Activated T-helper 1 cell treated with anti-CD3 and anti-CD28 coated beads, Interleukin-12 subunit alpha, Interleukin-12 subunit beta, Interleukin-2, Interleukin-4 antibody, amounts not matched to agents 30 ng/mL and 10 ng/mL and 1 ng/mL, durations not matched to agents 14 hours and 24 hours and 36 hours (primary cell): ENCODE results near the gene ALKAL2. TPM values are rescaled to one million over a fixed set of nuclear protein-coding genes. Genes with fewer than 3 reads are reported as not detected.
A peak's percentile ranks its signal among the peaks of the same experiment; 100 is the strongest.

ENCODE experiments used
- DNase-seq: peaks from one replicate; pipeline ENCODE4 v3.0.0; 2021; ENCODE audit warnings: low spot score
- H3K27ac Mint-ChIP-seq: one replicate; pipeline ENCODE4 v1.8.0; 2021; ENCODE audit warnings: mild to moderate bottlenecking, mixed read lengths
- H3K27me3 Mint-ChIP-seq: one replicate; pipeline ENCODE4 v1.8.0; 2022; ENCODE audit warnings: mild to moderate bottlenecking, moderate library complexity, mixed read lengths; ENCODE audit not compliant: insufficient read depth
- H3K36me3 Mint-ChIP-seq: one replicate; pipeline ENCODE4 v1.8.0; 2021; ENCODE audit warnings: low read depth, mixed read lengths
- H3K4me1 Mint-ChIP-seq: one replicate; pipeline ENCODE4 v1.8.0; 2021; ENCODE audit warnings: low read depth, mixed read lengths
- H3K4me3 Mint-ChIP-seq: one replicate; pipeline ENCODE4 v1.8.0; 2021; ENCODE audit warnings: mild to moderate bottlenecking, moderate library complexity, mixed read lengths
- H3K9me3 Mint-ChIP-seq: one replicate; pipeline ENCODE4 v1.8.0; 2021; ENCODE audit warnings: mixed read lengths
- intact Hi-C: fragments of 100-400 bp; cut with micrococcal nuclease; formaldehyde crosslinking; loops from one replicate; pipeline ENCODE4 v1.15.1; 2024
- total RNA-seq: library from RNA; stranded (reverse); gene quantifications from 2 replicates; pipeline ENCODE4 v1.2.3, GENCODE V29; 2022

Gene ALKAL2
- total RNA-seq, 1 donor from 2014 or later, result 0.18 TPM

DNA sequence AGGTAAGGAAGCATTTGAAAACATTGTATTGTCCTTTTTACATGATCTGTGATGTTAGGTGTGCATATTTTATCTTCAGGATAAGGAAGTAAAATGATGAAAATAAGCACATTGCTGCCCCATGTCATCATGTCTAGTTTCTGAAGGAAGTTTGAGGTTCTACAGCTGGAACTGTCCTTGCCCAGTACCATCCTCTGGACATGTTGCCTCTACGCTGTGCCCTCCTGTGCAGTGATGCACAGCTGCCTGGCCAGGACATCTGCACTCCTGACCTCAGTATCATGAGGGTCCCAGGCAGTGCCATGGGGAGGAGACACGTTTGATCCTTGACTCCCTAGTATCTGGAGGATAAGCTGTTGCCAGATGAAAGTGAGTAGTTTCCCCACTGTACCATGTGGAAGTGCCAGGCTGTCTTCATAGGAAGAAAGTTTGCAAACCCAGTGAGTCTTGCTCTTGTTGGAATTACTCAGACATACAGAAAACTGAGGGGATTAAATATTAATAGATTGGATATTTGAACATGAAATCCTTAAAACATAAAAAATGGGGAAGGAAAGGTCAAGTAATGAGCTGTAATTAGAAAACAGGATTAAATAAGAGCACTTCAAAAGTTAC lies 9.5 kb downstream of the ALKAL2 start:
- no peak overlapping the region for H3K27ac Mint-ChIP-seq
- H3K9me3 Mint-ChIP-seq, result no peaks in the 10 kb centered on the region
- intact Hi-C loops, result no loop called here
- H3K36me3 Mint-ChIP-seq, result peaks cover 44% of the 10 kb centered on the region
- no peak overlapping the region for H3K4me3 Mint-ChIP-seq
- no peaks in the 10 kb centered on the region for H3K4me1 Mint-ChIP-seq
- DNase-seq, result no peak
- no peaks in the 10 kb centered on the region for H3K27me3 Mint-ChIP-seq

GRCh38 chr2:275466-275865 lies 12.4 kb downstream of the ALKAL2 start:
- Mint-ChIP-seq H3K4me3 (no peak overlapping the region), H3K9me3 (no peaks in the 10 kb centered on the region), H3K27me3 (no peaks in the 10 kb centered on the region), H3K36me3 (peaks cover 42% of the 10 kb centered on the region), H3K27ac (no peak overlapping the region), H3K4me1 (peaks cover 10% of the 10 kb centered on the region)
- intact Hi-C loops, result no loop called here
- DNase-seq, result no peak

DNA sequence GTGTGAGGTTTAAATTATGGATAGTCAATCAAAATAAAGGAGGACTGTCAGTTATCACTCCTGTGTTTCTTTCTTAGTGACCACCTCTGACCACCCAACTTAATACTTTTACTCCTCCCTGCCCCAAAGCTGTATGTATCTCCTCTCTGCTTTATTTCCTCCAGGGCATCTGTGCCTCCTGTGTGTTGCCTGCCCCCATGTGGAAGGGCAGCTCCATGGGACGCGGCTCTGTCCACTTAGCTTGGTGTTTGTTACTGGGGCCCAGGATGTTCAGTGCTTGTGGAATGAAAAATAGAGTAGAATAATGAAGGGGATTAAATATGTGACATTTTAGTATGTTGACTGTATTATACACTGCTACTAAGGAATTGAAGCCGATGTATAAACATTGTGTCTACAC lies 13.4 kb downstream of the ALKAL2 start:
- no peaks in the 10 kb centered on the region for H3K27me3 Mint-ChIP-seq
- no peaks in the 10 kb centered on the region for H3K9me3 Mint-ChIP-seq
- intact Hi-C loops, result no loop called here
- peaks cover 38% of the 10 kb centered on the region for H3K36me3 Mint-ChIP-seq
- H3K4me3 Mint-ChIP-seq, result no peak overlapping the region
- H3K4me1 Mint-ChIP-seq, result peaks cover 16% of the 10 kb centered on the region
- DNase-seq, result no peak
- H3K27ac Mint-ChIP-seq, result no peak overlapping the region

GRCh38 chr2:273333-273732 lies 14.6 kb downstream of the ALKAL2 start:
- Mint-ChIP-seq H3K4me3 (no peak overlapping the region), H3K4me1 (peaks cover 24% of the 10 kb centered on the region), H3K36me3 (peaks cover 33% of the 10 kb centered on the region), H3K9me3 (no peaks in the 10 kb centered on the region), H3K27ac (no peak overlapping the region), H3K27me3 (no peaks in the 10 kb centered on the region)
- DNase-seq, result no peak
- intact Hi-C loops, result no loop called here

GRCh38 chr2:271917-272316 lies 16.0 kb downstream of the ALKAL2 start:
- no peak for DNase-seq
- intact Hi-C loops, result no loop called here
- no peaks in the 10 kb centered on the region for H3K9me3 Mint-ChIP-seq
- no peak overlapping the region for H3K27ac Mint-ChIP-seq
- peaks cover 31% of the 10 kb centered on the region for H3K36me3 Mint-ChIP-seq
- H3K4me3 Mint-ChIP-seq, result no peak overlapping the region
- peaks cover 37% of the 10 kb centered on the region for H3K4me1 Mint-ChIP-seq
- no peaks in the 10 kb centered on the region for H3K27me3 Mint-ChIP-seq

DNA sequence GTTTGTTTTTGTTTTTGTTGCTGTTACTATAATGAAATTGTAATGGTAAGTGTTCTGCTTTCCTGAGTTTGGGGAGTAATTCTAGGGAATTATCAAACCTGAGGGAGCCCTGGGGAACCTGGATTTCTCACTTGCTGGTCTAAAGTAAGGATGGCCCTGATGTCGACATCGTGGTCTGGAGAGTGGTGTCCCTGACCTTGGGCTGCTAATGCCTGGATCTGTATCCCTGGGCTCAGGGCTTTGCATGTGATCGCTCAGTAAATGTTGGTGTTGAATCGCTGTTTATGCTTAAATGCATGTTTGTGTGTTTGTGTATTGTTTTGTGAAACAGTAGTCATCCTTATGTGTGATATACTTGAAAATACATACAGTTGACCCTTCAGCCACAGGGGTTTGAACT lies 17.0 kb downstream of the ALKAL2 start:
- intact Hi-C loops, result no loop called here
- Mint-ChIP-seq H3K4me1 (peaks cover 47% of the 10 kb centered on the region), H3K27ac (no peak overlapping the region), H3K4me3 (no peak overlapping the region), H3K27me3 (no peaks in the 10 kb centered on the region), H3K9me3 (no peaks in the 10 kb centered on the region), H3K36me3 (peaks cover 25% of the 10 kb centered on the region)
- no peak for DNase-seq

DNA sequence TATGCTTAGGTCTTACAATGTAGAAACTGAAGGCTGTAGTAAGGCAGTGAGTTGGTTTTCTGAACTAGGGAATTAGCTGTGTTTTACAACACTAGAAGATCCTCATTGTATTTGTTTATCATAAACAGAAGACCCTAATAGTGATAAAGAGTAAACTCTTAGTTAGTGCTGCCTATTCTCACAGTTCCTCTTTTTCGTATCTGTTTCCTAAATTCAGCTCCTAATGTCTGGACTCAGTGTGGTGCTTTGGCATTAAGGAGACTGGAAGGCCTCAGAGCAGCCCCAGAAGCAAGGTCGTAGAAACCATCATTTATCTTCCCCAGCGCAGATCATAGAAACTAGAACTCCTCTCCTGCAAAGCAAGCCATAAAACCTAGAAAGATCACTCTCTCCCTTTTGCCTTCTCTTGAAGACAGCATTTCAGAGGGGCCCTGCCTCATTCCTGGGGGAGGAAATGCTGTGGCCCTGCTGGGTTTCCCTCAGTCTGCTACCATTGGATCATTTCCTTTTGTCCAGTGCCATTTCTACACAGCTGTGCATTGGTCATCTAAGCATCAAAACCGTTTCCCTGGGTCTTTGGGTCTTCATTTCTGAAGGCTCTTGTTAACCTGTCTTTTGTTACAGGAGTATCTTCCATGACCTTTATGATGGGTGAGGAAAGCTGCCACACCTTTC lies 18.4 kb downstream of the ALKAL2 start:
- Mint-ChIP-seq H3K36me3 (peaks cover 20% of the 10 kb centered on the region), H3K4me1 (peaks cover 59% of the 10 kb centered on the region), H3K4me3 (no peak overlapping the region), H3K27ac (no peak overlapping the region), H3K9me3 (no peaks in the 10 kb centered on the region), H3K27me3 (no peaks in the 10 kb centered on the region)
- no peak for DNase-seq
- intact Hi-C loops, result loop anchor here (5.0 kb wide), 1 partner anchor 163 kb away; no protein-coding TSS in a partner anchor

DNA sequence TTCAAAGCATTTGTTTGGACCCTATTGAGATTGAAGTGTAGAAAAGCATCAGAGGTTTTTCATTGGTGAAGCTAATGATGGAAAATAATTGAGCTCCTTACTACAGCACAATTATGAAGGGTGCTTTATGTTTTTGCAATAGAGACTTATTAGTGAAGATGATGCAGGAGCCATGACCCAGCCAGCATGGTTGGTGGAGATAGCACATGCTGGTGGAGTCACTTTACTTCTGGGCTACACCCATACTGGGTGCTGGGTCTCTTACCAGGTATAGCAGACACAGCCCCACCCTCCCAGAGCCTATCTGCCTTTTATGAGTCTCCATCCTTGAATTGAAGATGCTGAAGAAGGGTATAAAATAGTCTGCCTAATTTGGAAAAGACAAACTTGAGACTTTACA lies 19.6 kb downstream of the ALKAL2 start:
- no peak for DNase-seq
- Mint-ChIP-seq H3K27me3 (no peaks in the 10 kb centered on the region), H3K27ac (no peak overlapping the region), H3K4me3 (no peak overlapping the region), H3K9me3 (no peaks in the 10 kb centered on the region), H3K36me3 (peaks cover 19% of the 10 kb centered on the region), H3K4me1 (peaks cover 59% of the 10 kb centered on the region)
- intact Hi-C loops, result loop anchor here (5.0 kb wide), 1 partner anchor 164 kb away; no protein-coding TSS in a partner anchor

- Mint-ChIP-seq H3K4me3 (peak within 1 kb of the TSS; percentile 94), H3K9me3 (no peaks in the 10 kb centered on the region), H3K27me3 (no peaks in the 10 kb centered on the region), H3K27ac (peak within 1 kb of the TSS; percentile 94), H3K4me1 (peaks cover 46% of the 10 kb centered on the region), H3K36me3 (peaks cover 16% of the 10 kb centered on the region)
- intact Hi-C loops, result loop anchor here (1.0 to 5.0 kb wide), 5 partner anchors 18 to 413 kb away; partner anchors contain the start of gene TMEM18
- DNase-seq, result peak; percentile 94
Observed at GRCh38 chr2:264493-265468, 23.1 kb downstream of the ALKAL2 start, which contains the start of gene ACP1. ACP1 (plus strand) TSS chr2:264947; CDS start chr2:264965, 18 bp downstream.

- Mint-ChIP-seq H3K36me3 (peaks cover 16% of the 10 kb centered on the region), H3K4me1 (peaks cover 40% of the 10 kb centered on the region), H3K27ac (peak within 1 kb of the TSS; percentile 94), H3K27me3 (no peaks in the 10 kb centered on the region), H3K4me3 (peak within 1 kb of the TSS; percentile 94), H3K9me3 (peaks cover 2% of the 10 kb centered on the region)
- peak; percentile 38 for DNase-seq
- intact Hi-C loops, result loop anchor here (1.0 to 2.0 kb wide), 4 partner anchors 17 to 413 kb away; partner anchors contain the start of gene TMEM18
Observed at GRCh38 chr2:263774-264492, 24.0 kb downstream of the ALKAL2 start, which contains the start of gene SH3YL1. SH3YL1 (minus strand) TSS chr2:264032; CDS start chr2:263984, 48 bp downstream.

DNA sequence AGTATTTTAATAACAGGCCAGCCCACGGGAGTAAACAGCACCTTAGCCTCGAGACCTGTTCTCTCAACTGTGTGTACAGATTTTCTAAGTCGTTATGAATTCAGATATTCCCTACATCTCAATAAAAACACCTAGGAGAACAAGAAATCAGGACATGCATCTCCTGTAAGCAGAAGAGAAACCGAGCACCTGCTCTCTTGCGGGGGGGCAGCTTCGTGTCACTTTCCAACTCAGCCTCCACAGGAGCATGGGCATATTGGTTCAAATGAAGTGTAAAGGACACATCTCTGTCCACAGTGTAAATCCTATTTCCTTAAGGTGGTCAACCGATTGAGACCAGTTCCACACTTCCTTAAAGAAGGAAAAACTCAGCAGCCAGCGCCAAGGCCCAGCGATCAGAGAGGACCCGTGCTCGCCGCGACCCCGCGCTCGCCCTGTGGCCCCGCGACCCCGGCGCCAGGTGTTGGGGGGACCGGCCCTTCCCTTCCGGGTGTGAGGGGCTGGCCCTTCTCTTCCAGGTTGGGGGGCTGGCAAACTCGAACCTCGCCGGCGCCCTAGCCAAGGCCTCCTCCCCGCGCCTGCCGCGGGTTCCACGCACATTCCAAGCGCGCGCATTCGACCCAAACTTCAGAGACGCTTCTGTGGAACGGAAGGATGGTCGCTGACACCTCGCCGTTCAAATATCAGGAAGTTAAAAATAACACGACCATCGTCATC lies 24.7 kb downstream of the ALKAL2 start:
- H3K27ac Mint-ChIP-seq, result peak overlapping the region; percentile 29
- intact Hi-C loops, result no loop called here

More for the DNA sequence above, 24.7 kb downstream of the ALKAL2 start:
- no peak for DNase-seq
- Mint-ChIP-seq H3K4me1 (peaks cover 34% of the 10 kb centered on the region), H3K27me3 (no peaks in the 10 kb centered on the region), H3K9me3 (peaks cover 10% of the 10 kb centered on the region), H3K4me3 (peak overlapping the region; percentile 68), H3K36me3 (peaks cover 18% of the 10 kb centered on the region)
